Smooth muscle cell (in vitro differentiated cells): ENCODE data around the gene AP2A1. TPM values are rescaled to one million over a fixed set of nuclear protein-coding genes. Genes with fewer than 3 reads are reported as not detected.

Experiments
- DNase-seq: peaks from one replicate; lab custom pipeline; 2025; ENCODE audit not compliant: unreplicated experiment; lab: John Stamatoyannopoulos, UW
- H2AFZ ChIP-seq: fragments of 200-600 bp; sonication (generic); 2 replicates; pipeline ENCODE4 v1.6.0; 2016; ENCODE audit warnings: antibody characterized with exemption, low read depth, mild to moderate bottlenecking
- H3F3A ChIP-seq: fragments of 200-600 bp; sonication (generic); 2 replicates; pipeline ENCODE4 v1.6.0; 2017; ENCODE audit warnings: antibody characterized with exemption, low read depth
- H3K27ac ChIP-seq: fragments of 200-600 bp; sonication (generic); 2 replicates; pipeline ENCODE4 v1.5.1; 2016; ENCODE audit warnings: low read depth, mild to moderate bottlenecking
- H3K27me3 ChIP-seq: fragments of 200-600 bp; sonication (generic); 2 replicates; pipeline ENCODE4 v1.6.1; 2016; ENCODE audit warnings: low read depth, mild to moderate bottlenecking
- H3K36me3 ChIP-seq: fragments of 200-600 bp; sonication (generic); 2 replicates; pipeline ENCODE4 v1.5.1; 2016; ENCODE audit warnings: low read depth
- H3K4me1 ChIP-seq: fragments of 200-600 bp; sonication (generic); 2 replicates; pipeline ENCODE4 v1.5.1; 2016; ENCODE audit warnings: low read depth
- H3K4me2 ChIP-seq: fragments of 200-600 bp; sonication (generic); 2 replicates; pipeline ENCODE4 v1.6.0; 2016; ENCODE audit warnings: mild to moderate bottlenecking
- H3K4me3 ChIP-seq: fragments of 200-600 bp; sonication (generic); 2 replicates; pipeline ENCODE4 v1.5.1; 2016; ENCODE audit warnings: mild to moderate bottlenecking
- H3K79me2 ChIP-seq: fragments of 200-600 bp; sonication (generic); 2 replicates; pipeline ENCODE4 v1.6.0; 2016; ENCODE audit warnings: low read depth, mild to moderate bottlenecking
- H3K9ac ChIP-seq: fragments of 200-600 bp; sonication (generic); 2 replicates; pipeline ENCODE4 v1.6.0; 2016; ENCODE audit warnings: low read depth
- H3K9me3 ChIP-seq: fragments of 200-600 bp; sonication (generic); replicated peaks from 2 replicates; pipeline ENCODE4 v1.5.1; 2016; ENCODE audit warnings: low read depth
- H4K20me1 ChIP-seq: fragments of 200-600 bp; sonication (generic); 2 replicates; pipeline ENCODE4 v1.6.0; 2016; ENCODE audit warnings: low read depth
- CTCF ChIP-seq: fragments of 200-600 bp; sonication (generic); IDR thresholded peaks from 2 replicates; pipeline ENCODE4 v1.5.1; 2017; ENCODE audit warnings: borderline replicate concordance, mild to moderate bottlenecking, antibody characterized with exemption; ENCODE audit not compliant: insufficient read depth, poor library complexity, severe bottlenecking
- WGBS: methylation state at CpG from one replicate; pipeline ENCODE4 v1.1.7; 2016; ENCODE audit warnings: low lambda C conversion rate; 5-methylcytosine and 5-hydroxymethylcytosine counted together
- polyA plus RNA-seq: library from polyadenylated mRNA; unstranded; fragments of >200 nt; fragmentation: Nextera tagmentation; extraction: Ambion mirVana; gene quantifications from 2 replicates; pipeline ENCODE4 v1.2.1, GENCODE V29; 2016
- total RNA-seq: library from RNA; depleted of rRNA; stranded (reverse); fragments of >200 nt; gene quantifications from 2 replicates; pipeline ENCODE4 v1.2.3, GENCODE V29; 2014

Gene AP2A1
- total and polyA plus RNA-seq, 2 experiments from 2014 or later: 57.7 to 65.2 TPM

GRCh38 chr19:49829721-49830120, 62.9 kb downstream of the AP2A1 start:
- Histone ChIP-seq H3K36me3 (no peaks in the 10 kb centered on the region), H3K4me2 (no peak overlapping the region), H3K27me3 (no peaks in the 10 kb centered on the region), H3K79me2 (peaks cover 8% of the 10 kb centered on the region), H3K4me3 (no peak overlapping the region), H3K9ac (no peak overlapping the region), H3K9me3 (no peaks in the 10 kb centered on the region), H4K20me1 (peaks cover 55% of the 10 kb centered on the region), H3K4me1 (no peaks in the 10 kb centered on the region), H3F3A (no peaks in the 10 kb centered on the region), H3K27ac (no peak overlapping the region), H2AFZ (no peak overlapping the region)
- 97% methylated on average over 18 of the region's 18 CpGs for WGBS
- no peak for TF ChIP-seq CTCF
- no peak for DNase-seq

GRCh38 chr19:49830766-49831165, 64.0 kb downstream of the AP2A1 start:
- Histone ChIP-seq H3K27me3 (no peaks in the 10 kb centered on the region), H3K9me3 (no peaks in the 10 kb centered on the region), H3K27ac (no peak overlapping the region), H3K9ac (no peak overlapping the region), H3K4me1 (no peaks in the 10 kb centered on the region), H3K4me2 (no peak overlapping the region), H4K20me1 (peaks cover 44% of the 10 kb centered on the region), H2AFZ (no peak overlapping the region), H3K4me3 (no peak overlapping the region), H3K79me2 (no peaks in the 10 kb centered on the region), H3K36me3 (no peaks in the 10 kb centered on the region), H3F3A (no peaks in the 10 kb centered on the region)
- 91% methylated on average over 12 of the region's 12 CpGs for WGBS
- DNase-seq: no peak
- TF ChIP-seq CTCF: no peak

GRCh38 chr19:49831592-49831991, 64.8 kb downstream of the AP2A1 start:
- Histone ChIP-seq H3K27me3 (no peaks in the 10 kb centered on the region), H3F3A (no peaks in the 10 kb centered on the region), H3K4me3 (no peak overlapping the region), H2AFZ (no peak overlapping the region), H4K20me1 (peaks cover 36% of the 10 kb centered on the region), H3K27ac (no peak overlapping the region), H3K4me2 (no peak overlapping the region), H3K9ac (no peak overlapping the region), H3K79me2 (no peaks in the 10 kb centered on the region), H3K36me3 (no peaks in the 10 kb centered on the region), H3K9me3 (no peaks in the 10 kb centered on the region), H3K4me1 (no peaks in the 10 kb centered on the region)
- TF ChIP-seq CTCF: no peak
- no peak for DNase-seq
- 96% methylated on average over 8 of the region's 8 CpGs for WGBS

- WGBS: 88% methylated on average over 9 of the region's 9 CpGs
- no peak for DNase-seq
- Histone ChIP-seq H3K4me1 (no peaks in the 10 kb centered on the region), H3K4me2 (no peak overlapping the region), H3K9me3 (no peaks in the 10 kb centered on the region), H3K9ac (no peak overlapping the region), H4K20me1 (peaks cover 26% of the 10 kb centered on the region), H3K36me3 (no peaks in the 10 kb centered on the region), H3K27ac (no peak overlapping the region), H3F3A (no peaks in the 10 kb centered on the region), H3K4me3 (no peak overlapping the region), H2AFZ (no peak overlapping the region), H3K79me2 (no peaks in the 10 kb centered on the region), H3K27me3 (no peaks in the 10 kb centered on the region)
- TF ChIP-seq CTCF: no peak
Observed at GRCh38 chr19:49832556-49832955, 65.8 kb downstream of the AP2A1 start.
